SK-N-SH treated with all-trans-retinoic acid at 6 μM for 48 hours (cell line): ENCODE data around the gene ATRNL1.

ENCODE experiments used
- ARNTL ChIP-seq: fragments of 450-650 bp; formaldehyde crosslinking; IDR thresholded peaks from 2 replicates; pipeline ENCODE4 v1.5.0; 2020; ENCODE audit warnings: low read depth, mild to moderate bottlenecking, moderate library complexity, borderline replicate concordance
- ESRRG ChIP-seq: fragments of 250-450 bp; sonication (Bioruptor Pico); IDR thresholded peaks from 2 replicates; pipeline ENCODE4 v1.6.1; 2021; ENCODE audit warnings: mild to moderate bottlenecking
- OSR1 ChIP-seq: fragments of 250-450 bp; sonication (Bioruptor Pico); IDR thresholded peaks from 2 replicates; pipeline ENCODE4 v1.8.0; 2022; ENCODE audit warnings: moderate library complexity, mild to moderate bottlenecking, inconsistent platforms
- RARB ChIP-seq: fragments of 250-450 bp; sonication (Bioruptor Pico); IDR thresholded peaks from 2 replicates; pipeline ENCODE4 v1.8.0; 2021; ENCODE audit warnings: mild to moderate bottlenecking, moderate library complexity
- TCF4 ChIP-seq: fragments of 250-450 bp; sonication (Bioruptor Pico); IDR thresholded peaks from 2 replicates; pipeline ENCODE4 v1.8.0; 2021; ENCODE audit warnings: mild to moderate bottlenecking, moderate library complexity, borderline replicate concordance
- ZFP3 ChIP-seq: fragments of 250-450 bp; sonication (Bioruptor Pico); IDR thresholded peaks from 2 replicates; pipeline ENCODE4 v1.5.0; 2020; ENCODE audit warnings: mild to moderate bottlenecking, moderate library complexity
- ZNF8 ChIP-seq: fragments of 450-650 bp; formaldehyde crosslinking; IDR thresholded peaks from 2 replicates; pipeline ENCODE4 v1.5.0; 2020; ENCODE audit warnings: mild to moderate bottlenecking, moderate library complexity
- TF ChIP-seq, protein P1 (sequence below): fragments of 250-450 bp; sonication (Bioruptor Pico); IDR thresholded peaks from 2 replicates; pipeline ENCODE4 v1.5.1; 2020; ENCODE audit warnings: low read depth, mild to moderate bottlenecking, moderate library complexity
- TF ChIP-seq, protein P2 (sequence below): fragments of 250-450 bp; sonication (Bioruptor Pico); IDR thresholded peaks from 2 replicates; pipeline ENCODE4 v1.8.0; 2020; ENCODE audit warnings: mild to moderate bottlenecking, moderate library complexity, borderline replicate concordance

DNA sequence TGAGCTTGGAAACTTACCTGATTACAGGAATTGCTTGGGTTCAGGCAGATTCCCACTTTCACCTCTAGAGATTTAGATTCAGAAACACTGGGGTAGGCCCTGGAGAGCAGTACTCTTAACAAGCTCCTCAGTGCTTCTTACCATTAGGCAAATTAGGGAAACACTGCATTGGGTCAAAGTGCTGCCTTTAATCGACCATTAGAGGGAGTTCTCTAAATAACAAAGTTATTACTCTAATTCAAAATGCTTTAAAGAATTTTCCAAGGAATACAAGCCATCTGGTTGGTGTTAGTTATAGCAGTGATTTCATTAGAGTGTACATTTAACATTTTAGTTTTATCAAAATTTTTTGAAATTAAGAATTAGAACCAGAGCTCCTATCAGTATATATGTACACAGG lies 855.3 kb downstream of the ATRNL1 start:
- TF ChIP-seq OSR1 (CRISPR knock-in tag) = no peak
- no peak for TF ChIP-seq ESRRG
- no peak for TF ChIP-seq ARNTL (CRISPR knock-in tag)
- TF ChIP-seq, protein P1, sequence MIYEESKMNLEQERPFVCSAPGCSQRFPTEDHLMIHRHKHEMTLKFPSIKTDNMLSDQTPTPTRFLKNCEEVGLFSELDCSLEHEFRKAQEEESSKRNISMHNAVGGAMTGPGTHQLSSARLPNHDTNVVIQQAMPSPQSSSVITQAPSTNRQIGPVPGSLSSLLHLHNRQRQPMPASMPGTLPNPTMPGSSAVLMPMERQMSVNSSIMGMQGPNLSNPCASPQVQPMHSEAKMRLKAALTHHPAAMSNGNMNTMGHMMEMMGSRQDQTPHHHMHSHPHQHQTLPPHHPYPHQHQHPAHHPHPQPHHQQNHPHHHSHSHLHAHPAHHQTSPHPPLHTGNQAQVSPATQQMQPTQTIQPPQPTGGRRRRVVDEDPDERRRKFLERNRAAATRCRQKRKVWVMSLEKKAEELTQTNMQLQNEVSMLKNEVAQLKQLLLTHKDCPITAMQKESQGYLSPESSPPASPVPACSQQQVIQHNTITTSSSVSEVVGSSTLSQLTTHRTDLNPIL (CRISPR knock-in tag) = no peak
- no peak for TF ChIP-seq TCF4 (CRISPR knock-in tag)
- TF ChIP-seq RARB (CRISPR knock-in tag) = no peak
- no peak for TF ChIP-seq ZNF8 (CRISPR knock-in tag)
- TF ChIP-seq ZFP3 = no peak
- TF ChIP-seq, protein P2, sequence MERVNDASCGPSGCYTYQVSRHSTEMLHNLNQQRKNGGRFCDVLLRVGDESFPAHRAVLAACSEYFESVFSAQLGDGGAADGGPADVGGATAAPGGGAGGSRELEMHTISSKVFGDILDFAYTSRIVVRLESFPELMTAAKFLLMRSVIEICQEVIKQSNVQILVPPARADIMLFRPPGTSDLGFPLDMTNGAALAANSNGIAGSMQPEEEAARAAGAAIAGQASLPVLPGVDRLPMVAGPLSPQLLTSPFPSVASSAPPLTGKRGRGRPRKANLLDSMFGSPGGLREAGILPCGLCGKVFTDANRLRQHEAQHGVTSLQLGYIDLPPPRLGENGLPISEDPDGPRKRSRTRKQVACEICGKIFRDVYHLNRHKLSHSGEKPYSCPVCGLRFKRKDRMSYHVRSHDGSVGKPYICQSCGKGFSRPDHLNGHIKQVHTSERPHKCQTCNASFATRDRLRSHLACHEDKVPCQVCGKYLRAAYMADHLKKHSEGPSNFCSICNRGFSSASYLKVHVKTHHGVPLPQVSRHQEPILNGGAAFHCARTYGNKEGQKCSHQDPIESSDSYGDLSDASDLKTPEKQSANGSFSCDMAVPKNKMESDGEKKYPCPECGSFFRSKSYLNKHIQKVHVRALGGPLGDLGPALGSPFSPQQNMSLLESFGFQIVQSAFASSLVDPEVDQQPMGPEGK = no peak
